GM12892 (cell line): ENCODE data around the gene SDK2.

Experiments used
- POLR2A ChIP-seq: IDR thresholded peaks from 2 replicates; pipeline ENCODE4 v1.6.1; 2011; ENCODE audit warnings: low read depth, low read length, control low read depth
- POLR2AphosphoS5 ChIP-seq: IDR thresholded peaks from 2 replicates; pipeline ENCODE4 v1.6.1; 2011; ENCODE audit warnings: low read depth, low read length, control low read depth
- TAF1 ChIP-seq: IDR thresholded peaks from 2 replicates; pipeline ENCODE4 v1.6.1; 2011; ENCODE audit warnings: low read depth, mild to moderate bottlenecking, control low read depth, low read length, borderline replicate concordance

DNA sequence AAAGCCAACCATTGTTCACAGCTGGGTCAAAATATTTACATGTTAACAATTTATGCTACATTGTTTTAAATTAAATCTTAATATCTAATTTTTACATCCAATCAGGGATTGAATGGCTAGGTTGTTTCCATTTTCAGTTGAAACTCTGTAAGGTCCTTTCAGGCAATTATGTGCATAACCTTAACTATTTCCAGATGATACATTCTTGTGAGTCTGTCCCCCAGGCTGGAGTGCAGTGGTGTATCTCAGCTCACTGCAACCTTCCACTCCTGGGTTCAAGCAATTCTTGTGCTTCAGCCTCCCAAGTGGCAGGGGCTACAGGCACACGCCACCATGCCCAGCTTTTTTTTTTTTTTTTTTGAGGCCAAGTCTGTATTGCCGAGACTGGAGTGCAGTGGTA lies 342.9 kb downstream of the SDK2 start:
- TF ChIP-seq POLR2AphosphoS5 (no peak), POLR2A (no peak), TAF1 (no peak)
